Activated CD8-positive, alpha-beta memory T cell treated with anti-CD3 and anti-CD28 coated beads for 1 hour (primary cell): Measurements from ENCODE around the gene ALG13.
"Not testable (repeated sequence)": the region's sequence is repeated elsewhere in the genome, so short reads cannot be mapped to it uniquely, and the experiment has no call there.

Experiments used
- DNase-seq, 2 donors: peaks; one replicate each; pipeline ENCODE4 v3.0.0-alpha.2; 2020; ENCODE audit warnings: low read depth in 1 of 2; ENCODE audit errors: extremely low read depth in 1 of 2

Gene ALG13

GRCh38 chrX:111680988-111681779 is at the start of gene ALG13:
TSS of gene ALG13 (plus strand) at chrX:111681170. CDS start at chrX:111681219, 49 bp downstream.
- peak; percentile 76 to 83 for DNase-seq

- DNase-seq: no peak
These were observed 45.9 kb upstream of the ALG13 start for GRCh38 chrX:111634823-111635729.

GRCh38 chrX:111641969-111642368 is 39.0 kb upstream of the ALG13 start:
- DNase-seq: no peak

GRCh38 chrX:111645165-111645564 is 35.8 kb upstream of the ALG13 start:
- not testable (repeated sequence) for DNase-seq

DNA sequence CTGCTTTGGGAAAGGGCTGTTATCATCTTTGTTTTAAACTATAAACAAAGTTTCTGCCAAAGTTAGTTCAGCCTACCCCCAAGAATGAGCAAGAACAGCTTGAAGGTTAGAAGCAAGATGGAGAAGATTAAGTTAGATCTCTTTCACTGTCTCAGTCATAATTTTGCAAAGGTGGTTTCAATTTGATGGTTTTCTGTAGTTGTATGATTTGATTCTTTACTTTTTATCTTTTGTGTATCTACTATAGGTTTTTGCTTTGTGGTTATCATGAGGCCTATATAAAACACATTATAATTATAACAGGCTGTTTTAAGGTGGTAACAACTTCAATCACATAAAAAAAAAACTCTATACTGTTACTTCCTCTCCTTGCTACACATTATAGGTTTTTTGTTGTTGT is 35.4 kb upstream of the ALG13 start:
- no peak for DNase-seq

GRCh38 chrX:111646515-111646914 is 34.5 kb upstream of the ALG13 start:
- no peak for DNase-seq

DNA sequence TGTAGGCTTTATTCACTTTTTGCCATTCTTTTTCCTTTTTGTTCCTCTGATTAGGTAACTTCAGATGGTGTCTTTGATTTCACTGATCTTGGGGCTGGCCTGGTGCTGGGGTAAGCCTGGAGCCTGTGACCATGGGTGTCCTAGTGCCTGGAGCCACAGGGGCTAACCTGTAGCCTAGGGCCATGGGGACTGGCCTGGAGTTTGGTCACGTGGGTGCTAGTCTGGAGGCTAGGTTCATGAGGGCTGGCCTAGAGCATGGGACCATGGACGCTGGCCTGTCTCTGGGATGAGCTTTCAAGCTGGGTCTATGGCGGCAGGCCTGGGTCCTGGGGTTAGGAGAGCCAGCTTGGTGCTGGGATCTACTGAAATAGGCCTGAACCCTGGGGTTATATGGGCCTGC is 32.2 kb upstream of the ALG13 start:
- DNase-seq: no peak

GRCh38 chrX:111649638-111650037 is 31.3 kb upstream of the ALG13 start:
- no peak for DNase-seq

GRCh38 chrX:111650845-111651244 is 30.1 kb upstream of the ALG13 start:
- no peak for DNase-seq

- no peak for DNase-seq
These were observed 28.3 kb upstream of the ALG13 start for GRCh38 chrX:111652719-111653118.

DNA sequence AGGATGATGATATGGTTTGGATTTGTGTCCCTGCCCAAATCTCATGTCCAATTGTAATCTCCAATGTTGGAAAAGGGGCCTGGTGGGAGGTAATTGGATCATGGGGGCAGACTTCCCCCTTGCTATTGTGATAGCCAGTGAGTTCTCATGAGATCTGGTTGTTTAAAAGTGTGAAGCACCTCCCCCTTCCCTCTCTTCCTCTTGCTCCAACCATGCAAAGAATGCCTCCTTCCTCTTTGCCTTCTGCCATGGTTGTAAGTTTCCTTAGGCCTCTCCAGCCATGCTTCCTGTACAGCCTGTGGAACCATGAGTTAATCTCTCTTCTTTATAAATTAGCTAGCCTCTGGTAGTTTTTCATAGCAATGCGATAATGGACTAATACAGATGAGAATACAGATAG is 19.7 kb upstream of the ALG13 start:
- DNase-seq: no peak

- no peak for DNase-seq
These were observed 18.7 kb upstream of the ALG13 start for GRCh38 chrX:111662292-111662691.

GRCh38 chrX:111671668-111672067 is 9.3 kb upstream of the ALG13 start:
- no peak for DNase-seq

GRCh38 chrX:111687305-111687704 is 6.3 kb downstream of the ALG13 start:
- DNase-seq: no peak

- DNase-seq: no peak
These were observed 14.4 kb downstream of the ALG13 start for GRCh38 chrX:111695297-111695880.

- DNase-seq: no peak
These were observed 38.6 kb downstream of the ALG13 start for GRCh38 chrX:111719426-111720210.

- DNase-seq: no peak
These were observed 47.1 kb downstream of the ALG13 start for GRCh38 chrX:111728096-111728495.

DNA sequence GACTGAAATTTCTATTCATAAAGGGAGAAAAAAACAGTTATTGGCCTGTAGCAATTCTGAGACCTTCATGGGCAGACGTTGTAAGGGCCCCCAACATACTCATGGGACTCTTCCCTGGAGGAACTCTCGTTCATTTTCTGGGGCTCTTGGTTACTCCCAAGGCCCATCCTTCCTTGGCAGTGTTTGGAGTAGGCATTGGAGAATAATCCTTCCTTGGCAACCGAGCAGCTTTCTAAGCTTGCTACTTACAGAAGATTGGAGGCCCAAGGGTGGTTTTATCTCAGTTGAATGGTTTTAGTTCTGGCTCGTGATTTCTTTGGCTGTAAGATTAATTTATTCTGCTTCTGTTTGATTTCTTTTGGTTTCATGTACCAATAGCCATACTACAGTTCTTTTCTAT is 50.4 kb downstream of the ALG13 start:
- DNase-seq: no peak

GRCh38 chrX:111736571-111736970 is 55.6 kb downstream of the ALG13 start:
- no peak for DNase-seq

GRCh38 chrX:111742018-111742417 is 61.0 kb downstream of the ALG13 start:
- DNase-seq: no peak

DNA sequence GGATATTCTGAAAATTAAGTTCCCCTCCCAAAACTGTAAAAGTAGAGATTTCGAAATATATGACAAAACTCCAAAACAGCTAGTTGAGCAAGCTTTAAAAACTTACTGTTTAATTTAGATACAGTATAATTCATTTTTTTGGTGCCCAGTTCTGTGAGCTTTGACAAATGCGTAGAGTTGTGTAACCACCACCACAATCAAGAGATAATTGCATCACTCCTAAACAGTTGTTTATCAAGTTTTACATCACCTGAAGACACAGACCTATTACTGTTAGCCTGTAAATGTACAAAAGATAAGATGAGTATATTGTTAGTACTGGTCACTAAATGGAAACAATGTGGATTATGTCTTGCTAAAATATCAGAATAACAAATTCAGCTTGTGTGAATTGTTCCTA is 62.3 kb downstream of the ALG13 start:
- no peak for DNase-seq
